ENCODE results near the gene POLN. TPM values are rescaled to one million over a fixed set of nuclear protein-coding genes. Genes with fewer than 3 reads are reported as not detected.

POLN gene
- total RNA-seq, 3 donors from 2014 or later, result 1.4 to 4.6 (median 1.4) TPM

DNA sequence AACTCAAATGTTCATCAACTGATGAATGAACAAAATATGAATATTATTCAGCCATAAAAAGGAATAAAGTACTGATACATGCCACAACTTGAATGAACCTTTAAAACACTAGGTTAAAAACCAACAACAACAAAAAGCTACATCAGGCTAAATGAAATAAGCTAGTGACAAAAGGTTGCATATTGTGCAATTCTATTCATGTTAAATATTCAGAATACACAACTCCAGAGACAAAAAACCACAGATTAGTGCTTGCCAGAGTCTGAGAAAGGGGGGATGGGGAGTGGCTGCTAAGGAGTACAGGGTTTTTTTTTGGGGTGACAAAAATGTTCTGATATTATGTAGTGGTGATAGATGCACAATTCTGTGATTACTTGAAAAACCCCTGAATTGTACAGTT, 58.5 kb downstream of the POLN start:
- TF ChIP-seq, protein P1, sequence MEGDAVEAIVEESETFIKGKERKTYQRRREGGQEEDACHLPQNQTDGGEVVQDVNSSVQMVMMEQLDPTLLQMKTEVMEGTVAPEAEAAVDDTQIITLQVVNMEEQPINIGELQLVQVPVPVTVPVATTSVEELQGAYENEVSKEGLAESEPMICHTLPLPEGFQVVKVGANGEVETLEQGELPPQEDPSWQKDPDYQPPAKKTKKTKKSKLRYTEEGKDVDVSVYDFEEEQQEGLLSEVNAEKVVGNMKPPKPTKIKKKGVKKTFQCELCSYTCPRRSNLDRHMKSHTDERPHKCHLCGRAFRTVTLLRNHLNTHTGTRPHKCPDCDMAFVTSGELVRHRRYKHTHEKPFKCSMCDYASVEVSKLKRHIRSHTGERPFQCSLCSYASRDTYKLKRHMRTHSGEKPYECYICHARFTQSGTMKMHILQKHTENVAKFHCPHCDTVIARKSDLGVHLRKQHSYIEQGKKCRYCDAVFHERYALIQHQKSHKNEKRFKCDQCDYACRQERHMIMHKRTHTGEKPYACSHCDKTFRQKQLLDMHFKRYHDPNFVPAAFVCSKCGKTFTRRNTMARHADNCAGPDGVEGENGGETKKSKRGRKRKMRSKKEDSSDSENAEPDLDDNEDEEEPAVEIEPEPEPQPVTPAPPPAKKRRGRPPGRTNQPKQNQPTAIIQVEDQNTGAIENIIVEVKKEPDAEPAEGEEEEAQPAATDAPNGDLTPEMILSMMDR (IDR thresholded peaks at IDR 0.05), result no peak
- intact Hi-C loops (cut with DNase I, micrococcal nuclease), result no loop called here
- no peak for DNase-seq
- Histone ChIP-seq H3K4me3 (no peak overlapping the region), H3K4me1 (ENCODE audit: low read depth) (no peaks in the 10 kb centered on the region), H3K9me3 (no peaks in the 10 kb centered on the region), H3K36me3 (ENCODE audit: low read depth) (no peaks in the 10 kb centered on the region)
- no peak for ATAC-seq

DNA sequence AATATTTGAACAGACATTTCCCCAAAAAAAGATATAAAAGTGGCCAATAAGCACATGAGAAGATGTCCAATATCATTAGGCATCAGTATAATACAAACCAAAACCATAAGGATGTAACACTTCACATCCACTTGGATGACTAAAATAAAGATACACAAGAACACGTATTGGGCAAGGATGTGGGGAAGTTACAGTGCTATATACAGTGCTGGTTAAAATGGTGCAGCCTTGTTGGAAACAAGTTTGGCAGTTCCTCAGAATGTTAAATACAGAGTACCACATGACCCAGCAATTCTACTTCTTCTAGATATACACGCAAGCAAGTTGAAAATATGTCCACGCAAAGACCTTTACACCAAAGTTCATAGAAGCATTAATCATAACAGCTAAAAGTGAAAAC, 58.9 kb downstream of the POLN start:
- TF ChIP-seq, protein P1 (IDR thresholded peaks at IDR 0.05), result no peak
- Histone ChIP-seq H3K9me3 (no peaks in the 10 kb centered on the region), H3K4me1 (ENCODE audit: low read depth) (no peaks in the 10 kb centered on the region), H3K36me3 (ENCODE audit: low read depth) (no peaks in the 10 kb centered on the region), H3K4me3 (no peak overlapping the region)
- DNase-seq, result no peak
- intact Hi-C loops (cut with DNase I, micrococcal nuclease), result no loop called here
- no peak for ATAC-seq

DNA sequence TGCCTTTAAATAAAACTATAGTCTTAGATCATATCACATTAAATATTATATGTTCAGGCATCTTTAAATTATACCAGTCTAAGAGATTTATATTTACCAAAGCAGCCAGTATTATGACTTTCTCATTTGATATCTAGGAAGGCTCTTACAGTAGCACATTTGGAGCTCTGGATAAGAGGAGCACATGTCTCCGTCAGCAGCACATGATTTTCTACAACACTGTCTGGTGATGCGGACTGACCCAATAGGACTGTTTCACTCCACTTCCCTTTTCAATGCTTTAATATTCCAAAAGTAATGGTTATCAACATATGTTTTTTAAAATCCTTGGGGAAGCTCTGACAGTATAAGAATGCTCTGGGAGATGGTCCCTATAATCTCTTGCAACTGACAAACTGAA, 61.5 kb downstream of the POLN start:
- Histone ChIP-seq H3K9me3 (no peaks in the 10 kb centered on the region), H3K4me3 (no peak overlapping the region), H3K36me3 (ENCODE audit: low read depth) (no peaks in the 10 kb centered on the region), H3K4me1 (ENCODE audit: low read depth) (no peaks in the 10 kb centered on the region)
- TF ChIP-seq, protein P1 (IDR thresholded peaks at IDR 0.05), result no peak
- ATAC-seq (no peak), DNase-seq (no peak)
- intact Hi-C loops (cut with DNase I, micrococcal nuclease), result no loop called here

DNA sequence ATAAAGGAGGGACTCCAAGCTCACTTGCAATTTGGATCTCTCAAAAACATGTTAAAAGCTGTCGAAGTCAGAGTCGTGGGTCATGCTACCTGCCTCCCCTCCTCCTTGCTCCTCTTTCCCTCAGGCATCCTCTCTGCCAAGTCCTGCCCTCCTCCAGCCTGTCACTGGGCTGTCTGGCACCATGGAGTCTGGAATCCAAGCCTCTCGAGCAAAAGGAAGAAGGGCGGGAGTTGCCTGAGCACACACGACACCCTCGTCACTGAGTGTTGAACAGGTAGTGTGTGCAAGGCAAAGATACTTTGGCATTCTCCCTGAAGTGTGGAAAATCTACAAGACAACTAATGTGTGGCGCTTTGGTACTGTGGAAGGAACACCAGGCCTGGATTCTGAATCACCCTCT, 62.2 kb downstream of the POLN start:
- H3K36me3 ChIP-seq (ENCODE audit: low read depth), result no peaks in the 10 kb centered on the region
- DNase-seq (no peak), ATAC-seq (no peak)
- intact Hi-C loops (cut with DNase I, micrococcal nuclease), result no loop called here
- no peaks in the 10 kb centered on the region for H3K9me3 ChIP-seq
- H3K4me3 ChIP-seq, result no peak overlapping the region
- TF ChIP-seq, protein P1 (IDR thresholded peaks at IDR 0.05), result no peak
- H3K4me1 ChIP-seq (ENCODE audit: low read depth), result no peaks in the 10 kb centered on the region

DNA sequence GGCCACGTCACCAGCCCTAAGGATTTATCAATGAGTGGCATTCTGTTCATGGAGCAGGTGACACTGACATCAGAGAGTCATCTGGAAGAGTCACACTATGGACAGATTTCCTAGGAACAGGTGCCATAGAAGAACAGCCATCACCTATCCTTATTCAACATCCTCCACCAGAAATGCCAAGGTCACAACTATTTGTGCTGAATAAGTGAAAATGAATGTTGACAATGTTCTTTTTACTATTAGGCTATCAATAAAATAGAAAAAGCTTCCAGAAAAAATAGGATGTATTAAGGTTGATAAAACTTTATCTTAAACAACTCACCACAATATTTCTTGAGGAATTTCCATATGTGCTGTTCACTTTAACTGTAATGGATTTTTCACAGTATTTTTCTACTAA, 62.9 kb downstream of the POLN start:
- Histone ChIP-seq H3K36me3 (ENCODE audit: low read depth) (no peaks in the 10 kb centered on the region), H3K9me3 (no peaks in the 10 kb centered on the region), H3K4me1 (ENCODE audit: low read depth) (no peaks in the 10 kb centered on the region), H3K4me3 (no peak overlapping the region)
- intact Hi-C loops (cut with DNase I, micrococcal nuclease), result no loop called here
- ATAC-seq, result no peak
- TF ChIP-seq, protein P1 (IDR thresholded peaks at IDR 0.05), result no peak
- DNase-seq, result no peak

DNA sequence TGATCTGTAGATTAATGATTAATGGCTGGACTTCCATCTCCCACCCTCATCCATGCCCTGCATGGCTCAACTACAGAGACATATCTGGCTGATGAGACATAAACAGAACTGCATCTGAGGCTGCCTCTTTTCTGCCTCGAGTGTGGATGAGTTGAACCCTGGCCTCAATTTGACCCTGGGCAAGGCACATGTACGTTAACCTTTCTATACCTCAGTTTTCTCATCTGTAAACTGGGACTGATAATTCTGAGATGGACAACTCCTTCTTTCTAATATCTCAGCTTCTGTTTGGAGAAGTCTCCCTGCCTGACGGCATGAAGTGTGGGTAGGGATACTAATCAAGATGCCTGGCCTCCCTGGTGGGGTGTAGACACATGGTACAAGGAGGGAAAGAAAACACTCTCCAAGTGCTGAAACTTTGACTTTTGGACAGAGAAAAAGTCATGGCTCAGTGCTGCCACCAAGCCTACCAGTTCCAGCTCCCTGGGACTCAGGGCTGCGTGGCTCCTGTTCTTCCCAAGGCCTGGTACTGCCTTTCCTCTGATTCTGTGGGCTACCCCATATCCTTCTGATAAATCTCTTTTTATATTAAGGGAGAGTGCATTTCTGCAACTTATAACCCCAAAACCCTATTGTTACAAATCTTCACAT, 64.4 kb downstream of the POLN start:
- DNase-seq (no peak), ATAC-seq (no peak)
- H3K4me3 ChIP-seq, result no peak overlapping the region
- H3K36me3 ChIP-seq (ENCODE audit: low read depth), result no peaks in the 10 kb centered on the region
- no peaks in the 10 kb centered on the region for H3K4me1 ChIP-seq (ENCODE audit: low read depth)
- intact Hi-C loops (cut with DNase I, micrococcal nuclease), result no loop called here
- TF ChIP-seq, protein P1 (IDR thresholded peaks at IDR 0.05), result no peak
- H3K9me3 ChIP-seq, result no peaks in the 10 kb centered on the region

Data from mucosa of descending colon (tissue), 3 donors.